GM19240 (cell line): Measurements from ENCODE around the gene MAN2B1.
"Not testable (repeated sequence)": the region's sequence is repeated elsewhere in the genome, so short reads cannot be mapped to it uniquely, and the experiment has no call there.

Experiments used
- DNase-seq: peaks from one replicate; pipeline ENCODE4 v3.0.0; 2011; ENCODE audit warnings: low spot score; ENCODE audit not compliant: insufficient read length

The MAN2B1 gene

GRCh38 chr19:12689581-12690216, 23.2 kb upstream of the MAN2B1 start:
- no peak for DNase-seq

- DNase-seq, result no peak
These were observed 22.5 kb upstream of the MAN2B1 start for GRCh38 chr19:12689012-12689411.

GRCh38 chr19:12687496-12688196, 21.1 kb upstream of the MAN2B1 start, which contains the start of gene GNG14:
GNG14 (plus strand) TSS chr19:12687998; CDS start chr19:12688049, 51 bp downstream.
- no peak for DNase-seq

- DNase-seq, result no peak
These were observed 19.3 kb upstream of the MAN2B1 start for GRCh38 chr19:12685831-12686230.

- DNase-seq, result peak; percentile 96
These were observed 14.8 kb upstream of the MAN2B1 start, which contains the start of gene DHPS for GRCh38 chr19:12681074-12681987. DHPS (minus strand) TSS chr19:12681880; CDS start chr19:12681766, 114 bp downstream.

- no peak for DNase-seq
These were observed 13.5 kb upstream of the MAN2B1 start for GRCh38 chr19:12680034-12680433.

- DNase-seq, result not testable (repeated sequence)
These were observed 11.5 kb upstream of the MAN2B1 start for GRCh38 chr19:12678039-12678438.

- DNase-seq, result no peak
These were observed 10.4 kb upstream of the MAN2B1 start for GRCh38 chr19:12676928-12677327.

GRCh38 chr19:12676384-12676792, 9.8 kb upstream of the MAN2B1 start:
- DNase-seq, result no peak

- no peak for DNase-seq
These were observed 9.4 kb upstream of the MAN2B1 start for GRCh38 chr19:12675940-12676339.

- no peak for DNase-seq
These were observed 8.9 kb upstream of the MAN2B1 start for GRCh38 chr19:12675399-12675798.

- DNase-seq, result no peak
These were observed 6.2 kb upstream of the MAN2B1 start for GRCh38 chr19:12672744-12673143.

GRCh38 chr19:12670159-12670928, 3.8 kb upstream of the MAN2B1 start:
- no peak for DNase-seq

- DNase-seq, result no peak
These were observed 3.0 kb upstream of the MAN2B1 start for GRCh38 chr19:12669270-12670158.

- DNase-seq, result no peak
These were observed 2.4 kb upstream of the MAN2B1 start for GRCh38 chr19:12668932-12669269.

- no peak for DNase-seq
These were observed 1.8 kb upstream of the MAN2B1 start for GRCh38 chr19:12668346-12668745.

- no peak for DNase-seq
These were observed 1.3 kb upstream of the MAN2B1 start for GRCh38 chr19:12667731-12668302.

- DNase-seq, result no peak
These were observed 774 bp downstream of the MAN2B1 start for GRCh38 chr19:12665671-12666264.

GRCh38 chr19:12665281-12665573, 1.3 kb downstream of the MAN2B1 start:
- DNase-seq, result no peak
